DND-41 (cell line): ENCODE measurements around the gene KCNIP4.

Experiments used
- ATAC-seq: fragments of 200-7000 bp; cut with Tn5 transposase; 3 replicates; pipeline ENCODE4 v1.9.1; 2021; ENCODE audit warnings: low read depth; ENCODE audit not compliant: insufficient read depth
- DNase-seq: peaks from one replicate; pipeline ENCODE4 v3.0.0-alpha.2; 2020
- H2AFZ ChIP-seq: 2 replicates; pipeline ENCODE4 v1.6.0; 2012; ENCODE audit warnings: low read depth, low read length
- H3K27ac ChIP-seq: 2 replicates; pipeline ENCODE4 v1.5.1; 2012; ENCODE audit warnings: low read length, inconsistent platforms
- H3K27me3 ChIP-seq: fragments of 200-600 bp; sonication (generic); 2 replicates; pipeline ENCODE4 v1.6.0; 2012; ENCODE audit warnings: low read length, mild to moderate bottlenecking, inconsistent platforms; ENCODE audit not compliant: insufficient read depth, poor library complexity
- H3K36me3 ChIP-seq: 2 replicates; pipeline ENCODE4 v1.5.1; 2012; ENCODE audit warnings: low read length, inconsistent platforms; ENCODE audit not compliant: insufficient read depth
- H3K4me1 ChIP-seq: 2 replicates; pipeline ENCODE4 v1.5.1; 2012; ENCODE audit warnings: mild to moderate bottlenecking, low read length; ENCODE audit not compliant: insufficient read depth
- H3K4me2 ChIP-seq: 2 replicates; pipeline ENCODE4 v1.6.0; 2012; ENCODE audit warnings: mild to moderate bottlenecking, moderate library complexity, low read length, inconsistent platforms; ENCODE audit not compliant: insufficient read depth
- H3K4me3 ChIP-seq, 2 experiments: fragments of 200-600 bp in 1 of 2; shearing (Covaris generic) in 1 of 2; 2 replicates each; pipeline ENCODE4 v1.5.1; 2012 to 2016; ENCODE audit warnings: inconsistent platforms in 2 of 2, low read length in 2 of 2, mild to moderate bottlenecking in 2 of 2, low read depth in 1 of 2, moderate library complexity in 1 of 2
- H3K79me2 ChIP-seq: 2 replicates; pipeline ENCODE4 v1.6.0; 2012; ENCODE audit warnings: low read length, inconsistent platforms; ENCODE audit not compliant: insufficient read depth
- H3K9ac ChIP-seq: 2 replicates; pipeline ENCODE4 v1.6.0; 2012; ENCODE audit warnings: low read depth, mild to moderate bottlenecking, inconsistent platforms, low read length, moderate library complexity
- H3K9me3 ChIP-seq: 2 replicates; pipeline ENCODE4 v1.5.1; 2012; ENCODE audit warnings: low read length, moderate library complexity, mild to moderate bottlenecking, inconsistent platforms; ENCODE audit not compliant: insufficient read depth, severe bottlenecking
- H4K20me1 ChIP-seq: 2 replicates; pipeline ENCODE4 v1.6.0; 2012; ENCODE audit warnings: low read length; ENCODE audit not compliant: insufficient read depth
- EZH2 ChIP-seq: IDR thresholded peaks from 3 replicates; pipeline ENCODE4 v1.6.1; 2012; ENCODE audit warnings: borderline replicate concordance, low read depth, mild to moderate bottlenecking, moderate library complexity, low read length, inconsistent platforms; ENCODE audit not compliant: severe bottlenecking
- TF ChIP-seq, protein P1 (sequence below): IDR thresholded peaks from 2 replicates; pipeline ENCODE4 v1.5.1; 2012; ENCODE audit warnings: borderline replicate concordance, low read length, moderate library complexity, mild to moderate bottlenecking; ENCODE audit not compliant: poor library complexity, severe bottlenecking; ENCODE audit errors: extremely low read depth

Gene KCNIP4

DNA sequence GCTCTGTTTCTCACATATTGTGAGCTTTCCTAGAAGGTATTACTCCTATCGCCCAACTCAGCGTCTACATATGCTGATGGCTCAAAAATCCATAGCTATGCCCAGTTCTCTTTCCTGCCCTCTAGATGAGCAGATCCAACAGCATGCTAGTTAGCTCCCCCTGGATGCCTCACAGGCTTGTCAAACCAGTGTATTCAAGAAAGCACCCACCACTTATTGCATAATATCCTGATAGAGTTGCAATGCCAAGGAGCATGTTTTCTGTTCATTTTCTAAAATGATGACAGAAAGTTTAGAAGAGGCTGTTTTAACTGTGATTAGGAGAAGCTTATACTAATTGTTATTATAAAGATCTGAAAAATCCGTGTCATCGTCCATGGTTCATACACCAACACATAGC, 1250.2 kb downstream of the KCNIP4 start:
- H3K36me3 ChIP-seq = no peaks in the 10 kb centered on the region
- DNase-seq (no peak), ATAC-seq (no peak)
- no peaks in the 10 kb centered on the region for H4K20me1 ChIP-seq
- no peaks in the 10 kb centered on the region for H3K9me3 ChIP-seq
- H3K27ac ChIP-seq = no peak overlapping the region
- H3K79me2 ChIP-seq = peaks cover 31% of the 10 kb centered on the region
- H3K4me2 ChIP-seq = no peak overlapping the region
- H3K9ac ChIP-seq = no peak overlapping the region
- no peaks in the 10 kb centered on the region for H3K27me3 ChIP-seq
- peak overlapping the region; percentile 53 for H2AFZ ChIP-seq
- H3K4me3 ChIP-seq = no peak overlapping the region
- H3K4me1 ChIP-seq = peaks cover 33% of the 10 kb centered on the region
- TF ChIP-seq, protein P1, sequence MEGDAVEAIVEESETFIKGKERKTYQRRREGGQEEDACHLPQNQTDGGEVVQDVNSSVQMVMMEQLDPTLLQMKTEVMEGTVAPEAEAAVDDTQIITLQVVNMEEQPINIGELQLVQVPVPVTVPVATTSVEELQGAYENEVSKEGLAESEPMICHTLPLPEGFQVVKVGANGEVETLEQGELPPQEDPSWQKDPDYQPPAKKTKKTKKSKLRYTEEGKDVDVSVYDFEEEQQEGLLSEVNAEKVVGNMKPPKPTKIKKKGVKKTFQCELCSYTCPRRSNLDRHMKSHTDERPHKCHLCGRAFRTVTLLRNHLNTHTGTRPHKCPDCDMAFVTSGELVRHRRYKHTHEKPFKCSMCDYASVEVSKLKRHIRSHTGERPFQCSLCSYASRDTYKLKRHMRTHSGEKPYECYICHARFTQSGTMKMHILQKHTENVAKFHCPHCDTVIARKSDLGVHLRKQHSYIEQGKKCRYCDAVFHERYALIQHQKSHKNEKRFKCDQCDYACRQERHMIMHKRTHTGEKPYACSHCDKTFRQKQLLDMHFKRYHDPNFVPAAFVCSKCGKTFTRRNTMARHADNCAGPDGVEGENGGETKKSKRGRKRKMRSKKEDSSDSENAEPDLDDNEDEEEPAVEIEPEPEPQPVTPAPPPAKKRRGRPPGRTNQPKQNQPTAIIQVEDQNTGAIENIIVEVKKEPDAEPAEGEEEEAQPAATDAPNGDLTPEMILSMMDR = no peak
- TF ChIP-seq EZH2 = no peak

DNA sequence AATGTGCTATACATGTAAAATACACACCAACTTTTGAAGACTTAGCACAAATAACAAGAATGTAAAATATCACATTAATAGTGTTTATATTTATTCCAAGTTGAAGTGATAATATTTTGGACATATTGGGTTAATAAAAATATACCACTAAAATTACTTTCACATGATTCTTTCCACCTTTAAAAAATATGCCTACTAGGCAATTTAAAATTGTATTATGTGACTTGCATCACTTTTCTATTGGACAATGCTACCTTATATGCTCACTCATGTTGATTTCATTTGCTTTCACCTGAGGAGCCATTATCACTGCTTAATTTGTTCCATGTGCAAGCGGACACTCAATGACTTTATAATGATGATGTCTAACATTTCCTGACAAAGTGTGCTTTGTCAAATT, 1251.8 kb downstream of the KCNIP4 start:
- Histone ChIP-seq H3K79me2 (peaks cover 15% of the 10 kb centered on the region), H4K20me1 (no peaks in the 10 kb centered on the region), H3K9me3 (no peaks in the 10 kb centered on the region), H3K4me3 (no peak overlapping the region), H3K36me3 (no peaks in the 10 kb centered on the region), H2AFZ (no peak overlapping the region), H3K27me3 (no peaks in the 10 kb centered on the region), H3K27ac (no peak overlapping the region), H3K4me2 (no peak overlapping the region), H3K4me1 (peaks cover 26% of the 10 kb centered on the region), H3K9ac (no peak overlapping the region)
- ATAC-seq (no peak), DNase-seq (no peak)
- TF ChIP-seq, protein P1 = no peak
- TF ChIP-seq EZH2 = no peak

DNA sequence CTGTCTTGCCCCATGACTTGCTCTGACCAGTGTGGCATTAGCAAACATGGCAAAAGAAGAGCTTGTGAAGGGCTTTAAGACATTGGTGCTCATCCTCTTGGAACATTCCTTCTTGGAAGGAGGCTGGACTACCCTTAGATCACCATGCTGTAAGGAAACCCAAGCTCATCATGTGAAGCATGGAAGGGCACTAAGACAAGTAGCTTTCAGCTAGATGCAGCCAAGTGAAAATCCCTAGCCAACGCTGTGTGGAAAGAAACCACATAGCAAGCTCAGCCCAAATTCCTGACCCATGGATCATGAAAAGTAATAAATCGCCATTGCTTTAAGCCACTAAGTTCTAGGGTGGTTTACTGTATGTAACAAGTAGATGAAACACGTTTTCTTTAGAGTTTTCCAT, 1260.7 kb downstream of the KCNIP4 start:
- Histone ChIP-seq H4K20me1 (no peaks in the 10 kb centered on the region), H3K4me3 (no peak overlapping the region), H3K36me3 (no peaks in the 10 kb centered on the region), H3K27ac (no peak overlapping the region), H3K9me3 (no peaks in the 10 kb centered on the region), H3K9ac (no peak overlapping the region), H2AFZ (no peak overlapping the region), H3K4me1 (no peaks in the 10 kb centered on the region), H3K79me2 (no peaks in the 10 kb centered on the region), H3K4me2 (no peak overlapping the region), H3K27me3 (peaks cover 6% of the 10 kb centered on the region)
- DNase-seq = no peak
- ATAC-seq = no peak
- no peak for TF ChIP-seq EZH2
- TF ChIP-seq, protein P1 = no peak
